Tibial nerve (tissue), 4 donors: ENCODE data around the gene SLC5A2. TPM values are rescaled to one million over a fixed set of nuclear protein-coding genes. Genes with fewer than 3 reads are reported as not detected.
"Not testable (repeated sequence)": the region's sequence is repeated elsewhere in the genome, so short reads cannot be mapped to it uniquely, and the experiment has no call there.

Source experiments
- DNase-seq, 2 donors: peaks; one replicate each; pipeline ENCODE4 v3.0.0-alpha.2; 2019; ENCODE audit warnings: low spot score in 2 of 2
- H3K27ac ChIP-seq, 4 donors: fragments of 200-600 bp; sonication (generic) in 3 of 4; one replicate each; pipeline ENCODE4 v1.5.1; 2017 to 2019; ENCODE audit warnings: mild to moderate bottlenecking in 1 of 4
- H3K27me3 ChIP-seq, 2 donors: fragments of 200-600 bp; sonication (generic) in 1 of 2; one replicate each; pipeline versions ENCODE4 v1.5.1 to v1.6.0; 2017 to 2019
- H3K36me3 ChIP-seq, 3 donors: fragments of 200-600 bp; sonication (generic); one replicate each; pipeline ENCODE4 v1.5.1; 2018 to 2019
- H3K4me1 ChIP-seq, 4 donors: fragments of 200-600 bp; sonication (generic) in 3 of 4; one replicate each; pipeline ENCODE4 v1.5.1; 2017 to 2019
- H3K4me3 ChIP-seq, 4 donors: fragments of 200-600 bp; sonication (generic) in 3 of 4; one replicate each; pipeline ENCODE4 v1.5.1; 2017 to 2019; ENCODE audit warnings: mild to moderate bottlenecking in 1 of 4, moderate library complexity in 1 of 4
- H3K9me3 ChIP-seq, 4 donors: fragments of 200-600 bp; sonication (generic) in 3 of 4; one replicate each; pipeline ENCODE4 v1.5.1; 2017 to 2019
- CTCF ChIP-seq, 5 experiments: fragments of 200-600 bp in 3 of 5; fragments of 450-650 bp in 2 of 5; sonication (generic) in 3 of 5; IDR thresholded peaks; one replicate each; pipeline ENCODE4 v1.5.1; 2016 to 2019; ENCODE audit warnings: antibody characterized with exemption in 5 of 5, mild to moderate bottlenecking in 3 of 5, moderate library complexity in 2 of 5
- EP300 ChIP-seq, 2 donors: sonication (generic); formaldehyde crosslinking; IDR thresholded peaks; one replicate each; pipeline ENCODE4 v1.6.1; 2017; ENCODE audit warnings: antibody characterized with exemption in 2 of 2, mild to moderate bottlenecking in 1 of 2
- POLR2A ChIP-seq, 2 donors: fragments of 450-650 bp; IDR thresholded peaks; one replicate each; pipeline ENCODE4 v1.6.1; 2017; ENCODE audit warnings: antibody characterized with exemption in 2 of 2, mild to moderate bottlenecking in 2 of 2, moderate library complexity in 2 of 2
- WGBS, 2 donors: methylation state at CpG; one replicate each; pipeline ENCODE4 v1.1.5; 2018; 5-methylcytosine and 5-hydroxymethylcytosine counted together
- total RNA-seq, 4 donors: library from RNA; depleted of rRNA; stranded (reverse); fragments of >200 nt; gene quantifications; one replicate each; pipeline ENCODE4 v1.1.0, GENCODE V29; 2016

Gene SLC5A2
- total RNA-seq, 4 donors from 2014 or later: not detected

- 93 to 96% methylated on average over 8 of the region's 8 CpGs for WGBS, 2 donors
Measured at GRCh38 chr16:31498493-31498892, 15.6 kb downstream of the SLC5A2 start.

DNA sequence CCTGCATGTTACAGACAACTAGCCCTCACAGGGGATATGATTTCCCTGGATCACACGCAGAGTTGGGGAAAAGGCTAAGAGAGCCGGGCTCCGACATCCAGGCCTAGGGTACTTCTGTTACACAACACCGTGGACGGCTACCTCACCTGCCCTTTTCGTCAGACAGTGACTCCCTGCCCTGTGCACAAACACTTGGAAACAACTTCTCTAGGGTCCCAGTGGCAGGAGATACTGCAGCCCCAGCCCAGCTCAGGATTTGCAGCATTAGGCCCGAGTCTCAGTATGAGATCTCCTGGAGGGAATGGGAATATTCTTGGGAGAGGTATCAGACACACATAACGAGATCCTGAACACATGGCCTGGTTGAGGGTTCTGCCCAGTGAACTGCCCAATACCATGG, 17.0 kb downstream of the SLC5A2 start:
- TF ChIP-seq POLR2A (IDR thresholded peaks at IDR 0.05) (no peak), CTCF (IDR thresholded peaks at IDR 0.05) (no peak), EP300 (IDR thresholded peaks at IDR 0.05) (no peak)
- Histone ChIP-seq H3K27me3 (no peaks in the 10 kb centered on the region), H3K27ac (no peak overlapping the region), H3K9me3 (no peaks in the 10 kb centered on the region), H3K4me1 (peaks cover 0 to 25% (median 0%) of the 10 kb centered on the region in 4 donors), H3K36me3 (peaks cover 0 to 66% (median 7%) of the 10 kb centered on the region in 3 donors), H3K4me3 (no peak overlapping the region)
- no peak for DNase-seq
- WGBS, 2 donors: 95 to 99% methylated on average over 8 of the region's 8 CpGs

More at GRCh38 chr16:31498493-31498892, 15.6 kb downstream of the SLC5A2 start:
- H3K4me3 ChIP-seq: no peak overlapping the region
- no peaks in the 10 kb centered on the region for H3K9me3 ChIP-seq
- H3K27me3 ChIP-seq: no peaks in the 10 kb centered on the region
- no peak for DNase-seq
- H3K36me3 ChIP-seq: peaks cover 0 to 72% (median 7%) of the 10 kb centered on the region in 3 donors
- no peak overlapping the region for H3K27ac ChIP-seq
- no peak for TF ChIP-seq POLR2A (IDR thresholded peaks at IDR 0.05)
- H3K4me1 ChIP-seq: peaks cover 0 to 21% (median 0%) of the 10 kb centered on the region in 4 donors

DNA sequence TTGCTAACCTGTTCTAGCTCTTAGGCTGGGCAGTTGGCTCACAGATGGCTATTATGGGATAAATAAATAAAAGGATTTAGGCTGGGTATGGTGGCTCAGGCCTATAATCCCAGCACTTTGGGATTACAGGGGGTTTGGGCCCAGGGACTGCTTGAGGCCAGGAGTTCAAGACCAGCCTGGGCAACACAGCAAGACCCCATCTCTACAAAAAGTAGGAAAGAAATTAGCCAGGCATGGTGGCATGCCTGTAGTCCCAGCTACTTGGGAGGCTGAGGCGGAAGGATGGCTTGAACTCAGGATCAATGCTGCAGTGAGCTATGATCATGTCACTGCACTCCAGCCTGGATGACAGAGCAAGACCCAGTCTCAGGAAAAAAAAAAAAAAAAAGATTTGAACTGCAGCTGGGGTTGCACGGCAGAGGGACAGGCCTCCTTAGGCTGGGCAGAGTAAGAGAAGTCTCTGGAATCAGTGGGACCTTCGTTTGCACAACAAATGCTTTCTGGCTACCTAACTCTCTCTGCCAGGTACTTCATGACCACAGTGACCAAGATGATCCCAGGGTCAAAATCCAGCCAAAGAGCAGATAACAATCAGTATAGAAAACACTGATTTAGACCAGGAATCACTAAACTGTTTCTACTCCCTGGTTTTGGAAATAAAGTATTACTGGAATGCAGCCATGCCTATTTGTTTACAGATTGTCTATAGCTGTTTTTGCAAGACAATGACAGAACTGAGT, 18.5 kb downstream of the SLC5A2 start:
- Histone ChIP-seq H3K27me3 (no peaks in the 10 kb centered on the region), H3K9me3 (no peaks in the 10 kb centered on the region), H3K27ac (no peak overlapping the region), H3K4me3 (no peak overlapping the region), H3K36me3 (peaks cover 0 to 62% (median 4%) of the 10 kb centered on the region in 3 donors), H3K4me1 (peaks cover 0 to 40% (median under 1%) of the 10 kb centered on the region in 4 donors)
- WGBS, 2 donors: 63 to 67% methylated on average over 3 of the region's 3 CpGs
- no peak for DNase-seq
- TF ChIP-seq CTCF (IDR thresholded peaks at IDR 0.05) (no peak), EP300 (IDR thresholded peaks at IDR 0.05) (no peak), POLR2A (IDR thresholded peaks at IDR 0.05) (no peak)

GRCh38 chr16:31501966-31502348, 19.0 kb downstream of the SLC5A2 start:
- DNase-seq: no peak
- peaks cover 0 to 57% (median 0%) of the 10 kb centered on the region in 3 donors for H3K36me3 ChIP-seq
- 56 to 76% methylated on average over 4 of the region's 4 CpGs for WGBS, 2 donors
- no peak overlapping the region for H3K27ac ChIP-seq
- TF ChIP-seq POLR2A (IDR thresholded peaks at IDR 0.05): no peak
- no peak for TF ChIP-seq EP300 (IDR thresholded peaks at IDR 0.05)
- TF ChIP-seq CTCF (IDR thresholded peaks at IDR 0.05): no peak
- H3K4me1 ChIP-seq: peaks cover 0 to 45% (median 6%) of the 10 kb centered on the region in 4 donors
- H3K4me3 ChIP-seq: no peak overlapping the region
- H3K27me3 ChIP-seq: no peaks in the 10 kb centered on the region
- H3K9me3 ChIP-seq: no peaks in the 10 kb centered on the region

DNA sequence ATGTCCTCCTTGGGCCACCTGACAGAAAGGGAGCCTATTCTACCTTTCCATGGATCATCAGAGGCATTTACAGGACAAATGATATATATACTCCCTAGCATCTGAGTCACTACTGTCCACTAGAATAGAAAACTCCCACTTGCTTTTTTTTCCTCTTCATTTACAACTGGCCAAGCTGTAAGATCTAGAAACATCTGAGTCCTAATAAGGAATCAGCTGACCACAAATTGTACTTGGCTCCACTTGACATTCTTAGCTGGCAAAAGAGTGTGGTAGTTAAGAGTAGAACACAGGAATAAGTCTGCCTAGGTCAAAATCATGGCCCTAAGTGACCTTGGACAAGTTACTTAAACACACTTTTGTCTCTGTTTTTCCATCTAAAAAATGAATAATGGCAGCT, 20.1 kb downstream of the SLC5A2 start:
- no peaks in the 10 kb centered on the region for H3K9me3 ChIP-seq
- no peak overlapping the region for H3K27ac ChIP-seq
- peaks cover 0 to 47% (median 0%) of the 10 kb centered on the region in 3 donors for H3K36me3 ChIP-seq
- H3K4me1 ChIP-seq: peaks cover 0 to 53% (median 14%) of the 10 kb centered on the region in 4 donors
- no peak for DNase-seq
- TF ChIP-seq POLR2A (IDR thresholded peaks at IDR 0.05) (no peak), EP300 (IDR thresholded peaks at IDR 0.05) (no peak), CTCF (IDR thresholded peaks at IDR 0.05) (no peak)
- no peaks in the 10 kb centered on the region for H3K27me3 ChIP-seq
- H3K4me3 ChIP-seq: no peak overlapping the region

GRCh38 chr16:31503555-31503954, 20.6 kb downstream of the SLC5A2 start:
- Histone ChIP-seq H3K36me3 (peaks cover 0 to 41% (median 0%) of the 10 kb centered on the region in 3 donors), H3K4me1 (peaks cover 0 to 53% (median 14%) of the 10 kb centered on the region in 4 donors)
- 86 to 92% methylated on average over 8 of the region's 8 CpGs for WGBS, 2 donors
- H3K4me3 ChIP-seq, DNase-seq, H3K9me3 ChIP-seq, H3K27me3 ChIP-seq, H3K27ac ChIP-seq: not testable (repeated sequence)
